Spleen (tissue), 11 donors: ENCODE results near the gene TAB2. TPM values are rescaled to one million over a fixed set of nuclear protein-coding genes. Genes with fewer than 3 reads are reported as not detected.
"Not testable (repeated sequence)": the region's sequence is repeated elsewhere in the genome, so short reads cannot be mapped to it uniquely, and the experiment has no call there.

Experiments
- DNase-seq: peaks from one replicate; pipeline ENCODE4 v3.0.0-alpha.2; 2020
- H3K27ac ChIP-seq, 8 donors: fragments of 200-600 bp; sonication (generic) in 7 of 8; 1 replicate in 4 of 8; 2 replicates in 4 of 8; pipeline versions ENCODE4 v1.5.0 to v1.8.0; 2016 to 2021; ENCODE audit warnings: inconsistent platforms in 4 of 8, mild to moderate bottlenecking in 4 of 8, moderate library complexity in 1 of 8
- H3K27me3 ChIP-seq, 7 donors: fragments of 200-600 bp; sonication (generic) in 6 of 7; replicated peaks in 1 of 7; 1 replicate in 4 of 7; 2 replicates in 3 of 7; pipeline versions ENCODE4 v1.5.0 to v1.8.0; 2016 to 2021; ENCODE audit warnings: inconsistent platforms in 3 of 7, mild to moderate bottlenecking in 1 of 7
- H3K36me3 ChIP-seq, 6 donors: fragments of 200-600 bp; sonication (generic) in 5 of 6; 1 replicate in 4 of 6; 2 replicates in 2 of 6; pipeline versions ENCODE4 v1.5.0 to v1.8.0; 2016 to 2021; ENCODE audit warnings: inconsistent platforms in 2 of 6
- H3K4me1 ChIP-seq, 6 donors: fragments of 200-600 bp; sonication (generic) in 5 of 6; 1 replicate in 3 of 6; 2 replicates in 3 of 6; pipeline versions ENCODE4 v1.5.0 to v1.8.0; 2016 to 2021; ENCODE audit warnings: inconsistent platforms in 3 of 6
- H3K4me3 ChIP-seq, 8 donors: fragments of 200-600 bp; sonication (generic) in 7 of 8; 1 replicate in 4 of 8; 2 replicates in 4 of 8; pipeline versions ENCODE4 v1.5.0 to v1.8.0; 2016 to 2021; ENCODE audit warnings: inconsistent platforms in 4 of 8, mild to moderate bottlenecking in 4 of 8, moderate library complexity in 2 of 8
- H3K9me3 ChIP-seq, 8 donors: fragments of 200-600 bp; sonication (generic) in 7 of 8; 1 replicate in 4 of 8; 2 replicates in 4 of 8; pipeline versions ENCODE4 v1.5.0 to v1.8.0; 2016 to 2021; ENCODE audit warnings: inconsistent platforms in 4 of 8
- CTCF ChIP-seq, 11 experiments: fragments of 200-600 bp in 7 of 11; fragments of 450-650 bp in 4 of 11; sonication (generic) in 4 of 11; IDR thresholded peaks in 8 of 11; conservative IDR thresholded peaks in 3 of 11; 1 replicate in 7 of 11; 2 replicates in 4 of 11; pipeline versions ENCODE4 v1.4.0 to v1.8.0; 2016 to 2021; ENCODE audit warnings: antibody characterized with exemption in 11 of 11, inconsistent platforms in 4 of 11, mild to moderate bottlenecking in 1 of 11
- POLR2A ChIP-seq, 3 donors: fragments of 450-650 bp; IDR thresholded peaks; one replicate each; pipeline ENCODE4 v1.5.1; 2017; ENCODE audit warnings: antibody characterized with exemption in 3 of 3, mild to moderate bottlenecking in 1 of 3
- POLR2AphosphoS5 ChIP-seq, 3 donors: sonication (generic); formaldehyde crosslinking; IDR thresholded peaks; one replicate each; pipeline ENCODE4 v1.5.1; 2017; ENCODE audit warnings: antibody characterized with exemption in 3 of 3
- WGBS, 5 donors: extraction: QIAGEN DNeasy Blood & Tissue Kit in 3 of 5; methylation state at CpG; one replicate each; pipeline versions ENCODE4 v1.1.5 to v1.1.7; 2013 to 2018; 5-methylcytosine and 5-hydroxymethylcytosine counted together
- intact Hi-C: fragments of 100-400 bp; cut with DNase I; formaldehyde crosslinking; loops from one replicate; pipeline ENCODE4 v1.15.0; 2023; ENCODE audit warnings: low total_unique reads
- polyA plus RNA-seq, 3 donors: library from polyadenylated mRNA; stranded (reverse); fragments of 200-250 nt; gene quantifications; one replicate each; pipeline ENCODE4 v1.2.1, GENCODE V29; 2013
- small RNA-seq, 4 donors: library from RNA; depleted of rRNA; stranded (forward); fragments of <200 nt; gene quantifications; one replicate each; pipeline ENCODE3, GENCODE V24; 2016
- total RNA-seq, 7 donors: library from RNA; depleted of rRNA in 3 of 7; stranded (reverse); fragments of >200 nt in 3 of 7; fragmentation: NEBNext Ultra II Directional in 4 of 7; extraction: Animal tissue kit (Norgen Biotek cat#: 25700) in 4 of 7; gene quantifications; one replicate each; pipeline versions ENCODE4 v1.1.0 to v1.2.1, GENCODE V29; 2016 to 2021
- donor health status: healthy with polysubstance abuse.
- donor health status: DM: no; HTN: no; CAD: no; lungs with moderate emphysema.
- donor health status: DM: no; HTN: no; CAD: no.
- donor health status: Bipolar disorder and iron deficiency.
- donor health status: healthy.
- donor health status: DM: no; HTN: no; CAD: no.
- donor health status: DM: yes; HTN: yes; CAD: no.

TAB2 gene
- total and polyA plus RNA-seq, 10 donors = 15.4 to 84.1 (median 70.9) TPM

- DNase-seq = no peak
- peaks cover 0 to 91% (median 28%) of the 10 kb centered on the region in 6 donors for H3K36me3 ChIP-seq
- 69 to 90% (median 86%) methylated on average over 5 of the region's 5 CpGs for WGBS, 5 donors
- peaks cover 5 to 22% (median 15%) of the 10 kb centered on the region in 6 donors for H3K4me1 ChIP-seq
- no peak for TF ChIP-seq CTCF (IDR thresholded peaks at IDR 0.05 in 8 of 11, conservative IDR thresholded peaks at IDR 0.05 in 3 of 11)
- no peak for TF ChIP-seq POLR2A (IDR thresholded peaks at IDR 0.05)
- TF ChIP-seq POLR2AphosphoS5 (IDR thresholded peaks at IDR 0.05) = no peak
- no peak overlapping the region for H3K4me3 ChIP-seq
- intact Hi-C loops = no loop called here
- H3K27me3 ChIP-seq = no peaks in the 10 kb centered on the region
- H3K9me3 ChIP-seq = no peaks in the 10 kb centered on the region
- H3K27ac ChIP-seq = no peak overlapping the region
Measured at GRCh38 chr6:149459761-149460160, 142.2 kb downstream of the TAB2 start.

GRCh38 chr6:149460249-149460648, 142.7 kb downstream of the TAB2 start:
- peak; percentile 32 for DNase-seq
- H3K36me3 ChIP-seq = peaks cover 0 to 86% (median 28%) of the 10 kb centered on the region in 6 donors
- H3K4me3 ChIP-seq, H3K9me3 ChIP-seq, H3K27me3 ChIP-seq, intact Hi-C loops, H3K27ac ChIP-seq: not testable (repeated sequence)
- peaks cover 7 to 22% (median 15%) of the 10 kb centered on the region in 6 donors for H3K4me1 ChIP-seq
- WGBS, 5 donors = 89 to 95% (median 94%) methylated on average over 3 of the region's 3 CpGs

Small RNA genes lying within 50 kb of the gene (small RNA-seq; reads per million reads assigned to genes)
- 0 reads per million in 4 donors for gene RN7SL234P

Other genes starting within 250 kb of the TAB2 start
- 10 to 100 TPM in 2 of 7 donors, 1 to 10 TPM in 5; 4.7 to 19.7 (median 7.0) TPM for gene SUMO4, start 82.5 kb downstream of the TAB2 start, total RNA-seq
- under 1 TPM in 1 of 3 donors, not detected in 2; 0.16 TPM for gene SUMO4, start 82.5 kb downstream of the TAB2 start, polyA plus RNA-seq
- 10 to 100 TPM; 20.1 to 38.4 (median 27.3) TPM for gene ZC3H12D, start 167.3 kb downstream of the TAB2 start, total RNA-seq
- 10 to 100 TPM; 15.2 to 24.4 (median 18.3) TPM for gene ZC3H12D, start 167.3 kb downstream of the TAB2 start, polyA plus RNA-seq
- gene PPIL4, start 228.3 kb downstream of the TAB2 start, total RNA-seq = 10 to 100 TPM; 24.8 to 36.8 (median 30.7) TPM
- 10 to 100 TPM; 14.7 to 18.5 (median 16.8) TPM for gene PPIL4, start 228.3 kb downstream of the TAB2 start, polyA plus RNA-seq
- gene GINM1, start 248.7 kb downstream of the TAB2 start, total RNA-seq = 10 to 100 TPM; 28.4 to 47.7 (median 37.6) TPM
- gene GINM1, start 248.7 kb downstream of the TAB2 start, polyA plus RNA-seq = 10 to 100 TPM; 16.7 to 25.2 (median 21.8) TPM